AG20443 (cell line): ENCODE results near the gene SPTB.
A peak's percentile ranks its signal among the peaks of the same experiment; 100 is the strongest.

ENCODE experiments used
- DNase-seq: peaks from one replicate; pipeline ENCODE4 v3.0.0; 2012; ENCODE audit warnings: low spot score, mixed read lengths

SPTB gene

GRCh38 chr14:64765740-64766302 is 113.9 kb downstream of the SPTB start:
- DNase-seq: no peak

DNA sequence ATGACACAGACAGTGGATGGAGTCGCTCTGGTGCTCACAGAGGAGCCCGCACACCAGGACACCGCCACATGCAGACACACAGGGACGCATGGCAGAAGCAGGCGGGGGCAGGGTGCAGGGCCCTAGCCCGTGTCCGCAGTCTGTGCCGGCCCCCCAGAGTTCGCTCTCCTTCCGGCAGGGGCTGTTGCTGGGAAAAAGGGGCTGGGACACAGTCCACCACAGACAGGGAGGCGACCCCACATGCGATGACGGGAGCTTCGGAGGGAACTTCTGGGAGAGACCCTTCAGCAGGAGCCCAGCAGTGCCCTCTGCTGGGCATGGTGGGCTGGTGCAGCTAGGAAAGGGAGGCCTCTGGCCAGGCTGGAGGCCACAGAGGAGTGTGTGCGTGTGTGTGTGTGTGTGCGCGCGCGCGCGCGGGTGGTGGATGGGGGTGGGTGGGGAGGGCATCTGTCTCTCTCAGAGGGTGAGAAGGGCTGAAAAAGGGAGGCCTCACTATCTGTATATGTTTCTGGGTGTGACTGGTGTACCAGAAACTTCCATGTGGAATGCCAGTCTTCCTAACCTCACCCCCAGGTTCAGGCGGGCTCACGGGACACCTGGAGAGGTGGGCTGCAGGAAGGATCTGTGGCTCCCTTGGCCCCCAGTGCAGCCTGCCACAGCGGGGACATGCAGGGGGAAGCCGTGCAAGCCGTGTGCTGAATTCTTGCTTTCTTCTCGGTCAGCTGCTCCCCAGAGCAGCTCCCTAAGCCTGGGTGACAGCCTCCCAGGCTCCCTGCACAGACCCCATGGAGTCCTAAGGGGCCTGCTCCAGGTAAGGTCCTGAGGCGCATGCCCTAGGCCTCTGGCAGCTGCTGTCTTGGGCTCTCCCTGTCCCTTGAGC is 114.8 kb downstream of the SPTB start:
- peak; percentile 91 for DNase-seq

DNA sequence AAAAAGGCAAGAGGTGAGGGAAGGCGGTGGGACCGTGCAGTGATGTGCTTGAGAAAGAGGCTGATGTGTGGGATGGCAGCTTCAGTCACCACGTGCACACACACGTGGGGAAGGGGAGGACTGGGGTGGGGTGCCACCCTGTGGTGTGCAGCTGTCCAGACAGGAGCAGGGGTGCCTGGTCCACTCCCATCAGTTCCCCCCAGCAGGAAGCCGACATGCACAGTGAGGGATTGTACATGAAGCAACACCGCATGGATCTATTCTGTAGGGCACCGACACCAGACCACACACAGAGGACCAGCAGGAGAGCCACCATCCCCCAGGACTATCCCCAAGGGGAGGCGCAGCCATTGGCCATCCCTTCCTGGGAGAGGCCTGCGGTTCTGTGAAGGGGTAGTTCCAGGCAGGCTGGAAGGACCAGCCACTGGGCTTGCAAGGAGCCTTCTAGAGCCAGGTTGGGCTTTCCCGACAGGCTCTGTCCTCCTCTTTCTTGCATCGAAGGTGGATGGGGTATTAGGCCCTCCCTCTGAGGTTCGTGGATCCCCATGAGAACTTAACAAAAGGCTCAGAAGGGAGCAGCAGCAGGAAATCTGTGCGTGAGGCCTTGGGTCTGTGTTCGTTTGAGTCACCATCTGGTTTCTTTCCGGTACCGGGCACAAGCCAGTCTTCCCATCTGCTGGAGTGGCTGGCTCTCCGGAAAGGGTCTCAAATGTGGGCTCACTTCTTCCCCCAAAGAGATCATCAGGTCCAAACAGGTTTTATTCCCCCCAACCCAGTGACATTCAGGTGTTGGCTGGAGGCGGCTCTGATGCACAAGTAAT is 115.7 kb downstream of the SPTB start:
- peak; percentile 61 for DNase-seq

DNA sequence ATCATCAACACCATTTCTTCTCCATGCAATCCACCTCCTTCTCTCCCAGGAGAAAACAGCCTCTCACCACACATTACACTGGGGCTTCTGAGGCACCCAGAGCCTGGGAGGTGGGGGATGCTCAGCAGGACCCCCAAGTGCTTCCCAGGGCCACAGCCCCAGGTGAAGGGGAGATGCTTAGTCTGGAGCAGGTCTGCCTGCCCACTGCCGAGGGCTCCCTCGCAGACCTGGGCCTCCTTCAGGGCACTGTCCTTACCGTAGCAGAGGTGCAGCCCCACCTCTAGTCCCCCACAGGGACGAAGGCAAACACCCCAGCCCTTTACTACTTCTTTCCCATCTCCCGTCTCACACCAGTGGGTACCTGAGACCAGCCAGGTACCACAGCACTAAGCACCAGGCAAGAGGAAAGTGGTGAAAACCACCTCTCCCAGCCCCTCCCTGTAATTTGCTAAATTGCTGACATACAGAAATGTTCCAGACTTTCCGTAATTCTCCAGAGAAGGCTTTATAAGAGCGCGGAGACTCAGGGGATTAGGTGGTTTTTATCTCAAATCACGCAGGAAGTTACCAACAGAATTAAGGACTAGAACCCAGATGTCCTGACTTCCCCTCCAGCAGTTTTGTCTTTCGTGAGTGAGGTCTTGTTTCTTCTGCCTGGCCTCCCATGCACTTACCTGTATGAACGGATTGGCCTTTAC is 116.5 kb downstream of the SPTB start:
- DNase-seq: no peak

GRCh38 chr14:64762044-64763034 is 117.4 kb downstream of the SPTB start:
- peak; percentile 78 for DNase-seq

GRCh38 chr14:64761441-64762043 is 118.2 kb downstream of the SPTB start:
- DNase-seq: no peak

DNA sequence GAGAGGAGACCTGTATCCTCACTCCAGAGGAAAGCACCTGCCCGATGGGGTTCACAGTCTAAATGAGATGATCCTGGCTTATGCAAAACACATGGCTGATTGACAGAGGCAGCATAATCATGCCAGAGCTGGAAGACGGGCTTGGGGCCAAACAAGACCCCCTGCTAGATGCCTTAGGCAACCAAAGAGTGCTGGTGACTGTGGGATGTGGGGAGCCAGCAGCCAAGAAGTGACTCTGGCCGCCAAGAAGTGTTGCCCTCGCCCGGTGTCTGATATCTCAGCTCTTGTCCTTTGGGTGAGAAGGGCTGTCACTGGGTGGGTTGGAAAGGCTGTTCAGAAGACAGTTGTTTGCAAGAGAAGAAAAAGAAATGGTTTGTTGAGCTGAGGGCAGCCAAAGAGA is 118.8 kb downstream of the SPTB start:
- no peak for DNase-seq

- peak; percentile 63 for DNase-seq
Measured at GRCh38 chr14:64760146-64760755, 119.5 kb downstream of the SPTB start.

DNA sequence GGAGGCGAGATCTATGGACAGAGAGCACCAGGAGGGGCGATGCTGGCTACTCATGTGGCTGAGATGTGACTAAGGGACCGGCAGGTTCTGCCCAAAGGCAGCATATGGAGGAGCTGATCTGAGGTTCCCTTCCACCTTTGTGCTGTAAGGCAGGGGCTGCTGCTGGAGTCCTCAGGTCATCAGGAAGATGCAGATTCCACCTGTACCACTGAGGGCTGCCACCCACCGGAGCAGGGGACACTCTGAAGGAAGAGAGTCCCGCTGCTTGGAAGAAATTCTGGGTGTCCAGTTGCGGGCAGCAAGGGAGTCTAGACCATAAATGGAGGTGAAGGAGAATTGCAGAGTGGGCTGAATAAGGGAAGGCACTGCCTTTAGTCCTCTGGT is 120.2 kb downstream of the SPTB start:
- DNase-seq: no peak

- peak; percentile 93 for DNase-seq
Measured at GRCh38 chr14:64758691-64759554, 120.8 kb downstream of the SPTB start.

DNA sequence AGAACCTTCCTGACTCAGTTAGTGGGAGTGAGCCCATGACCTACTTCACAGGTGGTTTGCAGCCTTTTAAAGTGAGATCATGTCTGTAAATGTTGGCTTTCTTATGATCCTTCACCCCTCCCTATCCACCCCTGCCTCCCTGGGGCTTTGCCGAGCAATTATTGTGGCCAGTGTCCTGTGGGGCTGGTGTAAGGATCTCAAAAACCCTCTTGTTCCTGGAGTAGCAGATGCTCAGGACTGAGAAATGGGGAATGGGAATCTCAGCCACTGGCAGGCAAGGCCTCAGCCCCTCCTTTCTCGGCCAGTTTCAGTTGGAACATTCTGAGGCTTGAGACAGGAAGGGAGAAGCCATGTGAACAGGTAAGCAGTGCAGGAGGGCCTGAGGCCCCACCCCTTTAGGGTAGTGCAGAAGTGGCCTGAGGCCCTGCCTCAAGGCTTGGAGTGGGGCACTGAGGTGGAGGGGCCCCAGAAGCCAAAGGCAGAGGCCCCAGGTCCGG is 121.6 kb downstream of the SPTB start:
- no peak for DNase-seq

GRCh38 chr14:64757601-64758000 is 122.1 kb downstream of the SPTB start:
- no peak for DNase-seq

- no peak for DNase-seq
Measured at GRCh38 chr14:64756712-64757111, 123.0 kb downstream of the SPTB start.

DNA sequence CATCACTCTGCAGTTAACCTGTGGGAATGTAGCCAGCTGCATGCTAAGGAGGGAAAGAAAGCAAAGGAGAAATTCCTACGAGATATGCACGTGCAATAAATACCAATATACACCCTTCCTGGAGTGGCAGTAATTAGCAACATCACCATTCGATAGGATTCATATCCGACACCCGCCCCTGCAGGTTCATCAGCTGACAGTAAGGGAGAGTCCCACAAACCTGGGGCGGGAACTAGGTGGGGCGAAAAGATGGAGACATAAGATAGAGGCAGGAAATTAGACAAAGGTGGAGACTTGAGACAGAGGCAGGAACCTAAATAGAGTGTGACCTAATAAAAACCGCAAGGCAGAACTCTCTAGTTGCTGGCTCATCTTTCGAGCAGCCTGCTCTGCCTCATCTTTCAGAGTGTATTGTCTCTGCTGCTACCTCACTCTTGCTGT is 123.9 kb downstream of the SPTB start:
- peak; percentile 65 for DNase-seq

DNA sequence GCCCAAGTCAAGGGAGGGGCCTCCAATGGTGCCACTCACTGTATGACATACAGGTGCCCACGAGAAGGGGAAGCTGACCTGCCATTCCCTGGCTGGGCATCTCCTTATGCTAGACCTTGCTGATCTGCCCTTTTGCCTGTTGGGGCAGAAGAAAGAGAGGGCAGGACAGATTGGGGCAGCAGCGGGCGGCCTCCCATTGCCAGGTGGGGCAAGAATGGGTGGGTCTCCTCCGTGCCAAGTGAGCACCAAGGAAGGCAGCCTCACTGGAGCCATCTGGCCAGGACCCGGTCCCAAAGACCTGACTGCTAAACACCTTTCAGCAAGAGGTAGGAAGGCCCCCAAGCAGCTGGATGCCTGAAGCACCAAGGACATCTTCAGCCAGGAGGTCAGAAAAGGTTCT is 125.0 kb downstream of the SPTB start:
- no peak for DNase-seq

DNA sequence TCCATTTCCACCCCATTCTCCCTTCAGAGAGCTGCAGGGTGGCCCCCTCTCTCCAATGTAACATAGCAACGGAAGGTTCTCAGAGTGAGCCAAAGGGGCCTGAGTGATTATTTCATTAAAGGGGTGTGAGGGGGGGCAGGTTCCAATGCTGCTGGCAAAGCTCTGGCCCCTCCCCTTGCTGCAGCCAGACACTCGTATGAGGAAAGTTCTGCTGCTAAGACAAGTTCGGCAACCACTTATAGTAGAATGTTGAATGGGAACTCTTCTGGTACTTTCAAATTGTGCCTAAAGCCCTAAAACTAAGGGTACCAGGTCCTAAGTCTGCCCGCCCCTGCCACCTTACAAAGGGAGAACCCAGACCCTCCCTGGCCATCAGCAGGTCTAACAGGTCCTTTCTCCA is 125.7 kb downstream of the SPTB start:
- no peak for DNase-seq

GRCh38 chr14:64753374-64753773 is 126.3 kb downstream of the SPTB start:
- no peak for DNase-seq

DNA sequence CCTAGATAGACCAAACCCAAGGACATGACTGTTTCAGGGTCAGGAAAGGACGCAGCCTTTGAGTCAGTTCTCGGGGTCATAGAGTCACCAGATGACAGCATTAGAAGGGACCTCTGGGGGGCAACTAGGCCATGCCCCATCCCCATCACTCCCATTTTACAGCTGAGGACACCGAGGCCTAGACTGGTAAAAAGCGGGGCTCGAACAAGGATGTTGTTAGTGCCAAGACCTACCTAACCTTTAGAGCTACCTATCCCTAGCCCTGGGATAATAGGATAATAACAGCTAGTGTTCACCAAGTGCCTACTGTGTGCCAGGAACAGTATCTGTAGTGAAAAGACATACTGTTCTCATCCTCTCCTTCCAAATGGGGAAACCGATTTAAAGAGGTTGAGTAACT is 126.8 kb downstream of the SPTB start:
- DNase-seq: no peak
